H1 (cell line): ENCODE results near the gene MLYCD. TPM values are rescaled to one million over a fixed set of nuclear protein-coding genes. Genes with fewer than 3 reads are reported as not detected.

Source experiments
- CTCF ChIA-PET: fragments of 300-600 bp; sonication (Branson Sonifier 250); formaldehyde crosslinking; loops from one replicate; lab custom pipeline; 2021; ENCODE audit not compliant: partially characterized antibody; lab: Charles Lee
- POLR2A ChIA-PET: fragments of 300-600 bp; sonication (Branson Sonifier 250); formaldehyde crosslinking; loops from one replicate; lab custom pipeline; 2021; ENCODE audit warnings: inconsistent platforms; ENCODE audit not compliant: partially characterized antibody; lab: Charles Lee
- DNase-seq, 2 experiments: peaks; one replicate each; pipeline versions ENCODE4 v3.0.0 to v3.0.0-alpha.2; 2010 to 2022; ENCODE audit warnings: low spot score in 2 of 2, low read depth in 1 of 2, mixed read lengths in 1 of 2
- FAIRE-seq: peaks from 2 replicates; lab custom pipeline; 2011; peaks lifted over from hg19 to GRCh38; lab: Jason Lieb, UNC
- H2AFZ ChIP-seq: 2 replicates; pipeline ENCODE4 v1.8.1; 2012; ENCODE audit warnings: low read length, inconsistent platforms
- H2AK5ac ChIP-seq: 2 replicates; pipeline ENCODE4 v1.6.1; 2013; ENCODE audit warnings: low read depth, low read length
- H2BK120ac ChIP-seq: replicated peaks from 2 replicates; pipeline ENCODE3; 2013; ENCODE audit warnings: low read depth, low read length, inconsistent platforms
- H2BK12ac ChIP-seq: 2 replicates; pipeline ENCODE4 v1.6.1; 2013; ENCODE audit warnings: low read depth, low read length
- H2BK15ac ChIP-seq: 2 replicates; pipeline ENCODE4 v1.6.1; 2013; ENCODE audit warnings: low read length
- H2BK20ac ChIP-seq: 2 replicates; pipeline ENCODE4 v1.6.1; 2013; ENCODE audit warnings: low read length
- H2BK5ac ChIP-seq: 2 replicates; pipeline ENCODE4 v1.6.1; 2013; ENCODE audit warnings: low read depth, low read length
- H3K14ac ChIP-seq: 2 replicates; pipeline ENCODE4 v1.6.1; 2013; ENCODE audit warnings: inconsistent platforms; ENCODE audit not compliant: insufficient read length
- H3K18ac ChIP-seq: 2 replicates; pipeline ENCODE4 v1.6.1; 2013; ENCODE audit warnings: low read length; ENCODE audit errors: extremely low read depth
- H3K23ac ChIP-seq: 2 replicates; pipeline ENCODE4 v1.6.1; 2013; ENCODE audit warnings: inconsistent platforms; ENCODE audit not compliant: insufficient read length
- H3K23me2 ChIP-seq: 2 replicates; pipeline ENCODE4 v1.6.1; 2013; ENCODE audit warnings: low read depth, low read length
- H3K27ac ChIP-seq: 2 replicates; pipeline ENCODE4 v1.6.1; 2011; ENCODE audit warnings: low read depth, low read length, inconsistent platforms
- H3K27me3 ChIP-seq, 4 experiments: replicated peaks in 1 of 4; 1 replicate in 1 of 4; 2 replicates in 3 of 4; pipeline versions ENCODE4 v1.6.1 to v1.8.1; 2011 to 2013; ENCODE audit warnings: low read length in 3 of 4, mild to moderate bottlenecking in 3 of 4, inconsistent platforms in 2 of 4, mixed read lengths in 2 of 4, moderate library complexity in 1 of 4; ENCODE audit not compliant: control insufficient read depth in 3 of 4, insufficient read depth in 3 of 4; ENCODE audit errors: extremely low read depth in 1 of 4
- H3K36me3 ChIP-seq, 4 experiments: 2 replicates each; pipeline versions ENCODE4 v1.6.1 to v1.8.1; 2011 to 2013; ENCODE audit warnings: mild to moderate bottlenecking in 4 of 4, low read length in 3 of 4, moderate library complexity in 2 of 4, control low read depth in 1 of 4, inconsistent platforms in 1 of 4; ENCODE audit not compliant: insufficient read depth in 4 of 4, control insufficient read depth in 2 of 4
- H3K4ac ChIP-seq: replicated peaks from 2 replicates; pipeline ENCODE3; 2013; ENCODE audit warnings: low read length, low read depth, mixed read lengths, inconsistent platforms; ENCODE audit not compliant: insufficient read length
- H3K4me1 ChIP-seq, 4 experiments: replicated peaks in 1 of 4; 1 replicate in 1 of 4; 2 replicates in 3 of 4; pipeline versions ENCODE4 v1.6.1 to v1.8.1; 2011 to 2013; ENCODE audit warnings: low read length in 3 of 4, inconsistent platforms in 2 of 4, mixed read lengths in 1 of 4; ENCODE audit not compliant: insufficient read depth in 4 of 4, control insufficient read depth in 3 of 4
- H3K4me2 ChIP-seq, 2 experiments: 2 replicates each; pipeline versions ENCODE4 v1.6.1 to v1.8.1; 2011 to 2013; ENCODE audit warnings: low read depth in 2 of 2, low read length in 2 of 2, control low read depth in 1 of 2, inconsistent platforms in 1 of 2, mild to moderate bottlenecking in 1 of 2; ENCODE audit not compliant: insufficient read depth in 1 of 2
- H3K4me3 ChIP-seq, 4 experiments: fragments of 200-600, 300-600 bp in 1 of 4; sonication (generic), shearing (Covaris generic), sonication (Bioruptor Twin) in 1 of 4; 2 replicates each; pipeline versions ENCODE4 v1.5.1 to v1.8.1; 2011 to 2016; ENCODE audit warnings: low read length in 4 of 4, low read depth in 3 of 4, control low read depth in 2 of 4, inconsistent platforms in 2 of 4, mild to moderate bottlenecking in 2 of 4, mixed read lengths in 1 of 4, moderate library complexity in 1 of 4; ENCODE audit not compliant: insufficient read depth in 2 of 4; ENCODE audit errors: extremely low read depth in 1 of 4
- H3K56ac ChIP-seq: replicated peaks from 2 replicates; pipeline ENCODE3; 2013; ENCODE audit warnings: low read depth, mild to moderate bottlenecking, mixed read lengths, low read length, inconsistent platforms; ENCODE audit not compliant: insufficient read length
- H3K79me1 ChIP-seq: 2 replicates; pipeline ENCODE4 v1.6.1; 2013; ENCODE audit warnings: low read depth, low read length, control low read depth
- H3K79me2 ChIP-seq, 2 experiments: 2 replicates each; pipeline versions ENCODE4 v1.6.1 to v1.8.1; 2012 to 2013; ENCODE audit warnings: low read length in 2 of 2, mild to moderate bottlenecking in 2 of 2, inconsistent platforms in 1 of 2; ENCODE audit not compliant: insufficient read depth in 2 of 2, control insufficient read depth in 1 of 2
- H3K9ac ChIP-seq, 4 experiments: replicated peaks in 1 of 4; 1 replicate in 1 of 4; 2 replicates in 3 of 4; pipeline versions ENCODE4 v1.6.1 to v1.8.1; 2011 to 2013; ENCODE audit warnings: low read depth in 3 of 4, low read length in 3 of 4, control low read depth in 2 of 4, mild to moderate bottlenecking in 2 of 4, moderate library complexity in 2 of 4, inconsistent platforms in 1 of 4; ENCODE audit errors: extremely low read depth in 1 of 4
- H3K9me3 ChIP-seq, 2 experiments: 2 replicates each; pipeline versions ENCODE4 v1.6.1 to v1.8.1; 2012 to 2013; ENCODE audit warnings: mild to moderate bottlenecking in 2 of 2, moderate library complexity in 2 of 2, control low read depth in 1 of 2, inconsistent platforms in 1 of 2, low read depth in 1 of 2, low read length in 1 of 2, mixed read lengths in 1 of 2; ENCODE audit not compliant: insufficient read depth in 2 of 2
- H4K20me1 ChIP-seq, 2 experiments: replicated peaks in 1 of 2; 2 replicates each; pipeline versions ENCODE3 to v1.8.1; 2011 to 2013; ENCODE audit warnings: inconsistent platforms in 2 of 2, low read length in 2 of 2, mild to moderate bottlenecking in 1 of 2; ENCODE audit not compliant: insufficient read depth in 2 of 2, control insufficient read depth in 1 of 2
- H4K5ac ChIP-seq: 2 replicates; pipeline ENCODE4 v1.6.1; 2013; ENCODE audit warnings: low read length, low read depth, mixed read lengths, inconsistent platforms; ENCODE audit not compliant: insufficient read length
- H4K8ac ChIP-seq: 2 replicates; pipeline ENCODE4 v1.8.0; 2013; ENCODE audit warnings: mild to moderate bottlenecking, moderate library complexity, low read length, inconsistent platforms; ENCODE audit not compliant: insufficient read depth; ENCODE audit errors: extremely low read depth
- H4K91ac ChIP-seq: replicated peaks from 2 replicates; pipeline ENCODE3; 2013; ENCODE audit warnings: low read length, mixed read lengths, inconsistent platforms; ENCODE audit not compliant: insufficient read length
- ATF2 ChIP-seq: IDR thresholded peaks from 2 replicates; pipeline ENCODE4 v1.6.1; 2012; ENCODE audit warnings: low read length, inconsistent platforms
- BCL11A ChIP-seq, 2 experiments: IDR thresholded peaks; one replicate each; pipeline ENCODE4 v1.6.1; 2011; ENCODE audit warnings: low read depth in 2 of 2, low read length in 2 of 2, mild to moderate bottlenecking in 2 of 2
- BRCA1 ChIP-seq: IDR thresholded peaks from 2 replicates; pipeline ENCODE4 v1.6.1; 2012; ENCODE audit warnings: low read depth, low read length, improper control_type of control experiment
- CTBP2 ChIP-seq: IDR thresholded peaks from 2 replicates; pipeline ENCODE4 v1.7.0; 2011; ENCODE audit warnings: borderline replicate concordance, mild to moderate bottlenecking, moderate library complexity, mixed read lengths, low read length; ENCODE audit not compliant: insufficient read depth, insufficient read length
- EP300 ChIP-seq, 2 experiments: IDR thresholded peaks; 1 replicate in 1 of 2; 2 replicates in 1 of 2; pipeline ENCODE4 v1.6.1; 2011 to 2012; ENCODE audit warnings: low read depth in 2 of 2, low read length in 2 of 2, mild to moderate bottlenecking in 2 of 2, borderline replicate concordance in 1 of 2, inconsistent platforms in 1 of 2, moderate library complexity in 1 of 2
- JUN ChIP-seq: IDR thresholded peaks from 2 replicates; pipeline ENCODE4 v1.6.1; 2011; ENCODE audit warnings: low read depth, mild to moderate bottlenecking, improper control_type of control experiment, low read length
- KDM5A ChIP-seq: fragments of 200-600 bp; IDR thresholded peaks from 2 replicates; pipeline ENCODE4 v1.7.1; 2012; ENCODE audit warnings: mild to moderate bottlenecking, low read length, inconsistent platforms, mixed read lengths
- POLR2A ChIP-seq, 2 experiments: IDR thresholded peaks; 1 replicate in 1 of 2; 2 replicates in 1 of 2; pipeline ENCODE4 v1.6.1; 2011; ENCODE audit warnings: low read depth in 2 of 2, low read length in 2 of 2, mild to moderate bottlenecking in 2 of 2; ENCODE audit errors: control extremely low read depth in 1 of 2
- WGBS, 2 experiments: shearing (Covaris generic) in 1 of 2; methylation state at CpG; one replicate each; pipeline versions ENCODE4 v1.1.6 to v1.1.7; 2013 to 2015; ENCODE audit warnings: low lambda C conversion rate in 2 of 2, mixed read lengths in 2 of 2, inconsistent platforms in 1 of 2, low coverage in 1 of 2, missing lambda C conversion rate in 1 of 2; ENCODE audit not compliant: insufficient replicate concordance in 2 of 2, insufficient coverage in 1 of 2, insufficient read length in 1 of 2; ENCODE audit errors: extremely low coverage in 1 of 2, missing lambda C conversion rate in 1 of 2; 5-methylcytosine and 5-hydroxymethylcytosine counted together
- polyA plus RNA-seq, 7 experiments: library from polyadenylated mRNA; depleted of rRNA in 3 of 7; stranded (reverse) in 5 of 7; unstranded in 2 of 7; fragments of >200 nt in 5 of 7; fragments of 200-250 nt in 2 of 7; gene quantifications; 1 replicate in 5 of 7; 2 replicates in 1 of 7; 4 replicates in 1 of 7; pipeline versions ENCODE4 v1.2.1 to v1.2.3, GENCODE V29; 2011 to 2013; ENCODE audit warnings: missing spikeins in 2 of 7, mixed read lengths in 2 of 7
- total RNA-seq: library from RNA; stranded (reverse); fragmentation: NEBNext Ultra II Directional; extraction: Animal tissue kit (Norgen Biotek cat#: 25700); gene quantifications from 2 replicates; pipeline ENCODE4 v1.2.1, GENCODE V29; 2021
- TF ChIP-seq, protein P1 (sequence below): IDR thresholded peaks from 2 replicates; pipeline ENCODE4 v1.6.1; 2011; ENCODE audit warnings: low read length, improper control_type of control experiment

MLYCD gene
- total and polyA plus RNA-seq, 2 of the 8 experiments (the other 6 are each of a cell fraction or from before 2014, with no cell fraction given): 3.7 to 7.0 TPM

DNA sequence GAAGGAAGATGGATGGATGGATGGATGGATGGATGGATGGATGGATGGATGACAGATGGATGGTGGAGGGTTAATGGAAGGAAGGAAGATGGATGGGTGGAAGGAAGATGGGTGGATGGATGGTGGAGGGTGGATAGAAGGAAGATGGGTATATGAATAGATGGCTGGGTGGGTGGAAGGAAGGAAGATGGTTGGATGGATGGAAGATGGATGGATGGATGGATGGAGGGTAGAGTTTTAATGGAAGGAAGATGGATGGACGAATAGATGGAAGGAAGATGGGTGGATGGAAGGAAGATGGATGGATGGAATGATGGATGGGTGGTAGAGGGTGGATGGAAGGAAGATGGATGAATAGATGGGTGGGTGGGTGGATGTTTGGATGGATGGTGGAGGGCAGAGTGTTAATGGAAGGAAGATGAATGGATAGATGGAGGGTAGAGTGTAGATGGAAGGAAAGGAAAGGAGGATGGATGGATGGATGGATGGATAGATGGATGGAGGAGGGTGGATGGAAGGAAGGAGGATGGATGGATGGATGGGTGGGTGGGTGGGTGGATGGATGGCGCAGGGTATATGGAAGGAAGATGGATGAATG is 22.1 kb downstream of the MLYCD start:
- CTCF ChIA-PET: interaction anchor here (1.3 kb wide), 1 partner anchor 35 kb away, joined by 6 read pairs; no protein-coding TSS in a partner anchor
- no peak overlapping the region for H3K23ac ChIP-seq
- no peak overlapping the region for H2BK15ac ChIP-seq
- no peaks in the 10 kb centered on the region for H3K79me1 ChIP-seq
- H3K79me2 ChIP-seq: no peaks in the 10 kb centered on the region
- H3K56ac ChIP-seq: peak overlapping the region; percentile 43
- no peak overlapping the region for H3K14ac ChIP-seq
- H2BK20ac ChIP-seq: no peak overlapping the region
- peaks cover 8 to 32% (median 26%) of the 10 kb centered on the region in 4 experiments; a peak in 7 of 8 replicates for H3K36me3 ChIP-seq
- peaks cover 0 to 4% of the 10 kb centered on the region in 2 experiments; a peak in 2 of 4 replicates for H3K9me3 ChIP-seq
- H3K4me2 ChIP-seq: no peak overlapping the region
- no peak overlapping the region for H4K91ac ChIP-seq
- no peak overlapping the region for H4K5ac ChIP-seq
- H2AFZ ChIP-seq: no peak overlapping the region
- no peak overlapping the region for H3K18ac ChIP-seq
- no peak overlapping the region for H3K27ac ChIP-seq
- POLR2A ChIA-PET: interaction anchor here (1.2 kb wide), 1 partner anchor 9 kb away, joined by 3 read pairs; no protein-coding TSS in a partner anchor
- H2BK12ac ChIP-seq: no peak overlapping the region
- H3K4me3 ChIP-seq: no peak overlapping the region
- H3K4ac ChIP-seq: no peak overlapping the region
- H3K9ac ChIP-seq: no peak overlapping the region
- FAIRE-seq: no peak
- H3K27me3 ChIP-seq: 0 out of 7 replicates have a peak, but pooled peaks cover 0 to 6% (median 0%) of the 10 kb centered on the region in 4 experiments
- H4K20me1 ChIP-seq: peaks cover 0 to 12% of the 10 kb centered on the region in 2 experiments
- peaks cover 0 to under 1% (median 0%) of the 10 kb centered on the region in 4 experiments; a peak in 1 of 7 replicates for H3K4me1 ChIP-seq
- 95 to 100% methylated on average over 1 to 2 of the region's 2 CpGs for WGBS, 2 experiments
- TF ChIP-seq BRCA1 (no peak), BCL11A (IDR thresholded peaks at IDR 0.05; ENCODE audit: low read depth in 2 of 2, low read length in 2 of 2) (no peak), KDM5A (no peak), CTBP2 (no peak), EP300 (IDR thresholded peaks at IDR 0.05; ENCODE audit: borderline replicate concordance in 1 of 2, low read depth in 2 of 2, low read length in 2 of 2) (no peak), ATF2 (no peak), POLR2A (IDR thresholded peaks at IDR 0.05; ENCODE audit: control extremely low read depth in 1 of 2, low read depth in 2 of 2, low read length in 2 of 2) (no peak), JUN (no peak)
- TF ChIP-seq, protein P1, sequence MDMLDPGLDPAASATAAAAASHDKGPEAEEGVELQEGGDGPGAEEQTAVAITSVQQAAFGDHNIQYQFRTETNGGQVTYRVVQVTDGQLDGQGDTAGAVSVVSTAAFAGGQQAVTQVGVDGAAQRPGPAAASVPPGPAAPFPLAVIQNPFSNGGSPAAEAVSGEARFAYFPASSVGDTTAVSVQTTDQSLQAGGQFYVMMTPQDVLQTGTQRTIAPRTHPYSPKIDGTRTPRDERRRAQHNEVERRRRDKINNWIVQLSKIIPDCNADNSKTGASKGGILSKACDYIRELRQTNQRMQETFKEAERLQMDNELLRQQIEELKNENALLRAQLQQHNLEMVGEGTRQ: no peak
- TF ChIP-seq, all 59 proteins: peak for 0
- DNase-seq: no peak
- Histone ChIP-seq H4K8ac (no peak overlapping the region), H3K23me2 (peaks cover 8% of the 10 kb centered on the region), H2BK5ac (no peak overlapping the region), H2BK120ac (no peak overlapping the region), H2AK5ac (no peak overlapping the region)
